Measurements from ENCODE around the gene DNAH10. TPM values are rescaled to one million over a fixed set of nuclear protein-coding genes. Genes with fewer than 3 reads are reported as not detected.

The DNAH10 gene
- total RNA-seq, 1 donor from 2014 or later, result 0.17 TPM

- no peak overlapping the region for H3K4me3 ChIP-seq (ENCODE audit: low read depth, low read length)
- TF ChIP-seq CTCF (conservative IDR thresholded peaks at IDR 0.05; ENCODE audit: low read depth, low read length), result no peak
- DNase-seq (ENCODE audit: low read depth), result no peak
These were observed 150.6 kb downstream of the DNAH10 start for GRCh38 chr12:123912415-123913380.

GRCh38 chr12:123914726-123915333, 152.7 kb downstream of the DNAH10 start:
- DNase-seq (ENCODE audit: low read depth), result no peak
- no peak overlapping the region for H3K4me3 ChIP-seq (ENCODE audit: low read depth, low read length)
- TF ChIP-seq CTCF (conservative IDR thresholded peaks at IDR 0.05; ENCODE audit: low read depth, low read length), result no peak

GRCh38 chr12:123916729-123917128, 154.6 kb downstream of the DNAH10 start:
- no peak for DNase-seq (ENCODE audit: low read depth)
- TF ChIP-seq CTCF (conservative IDR thresholded peaks at IDR 0.05; ENCODE audit: low read depth, low read length), result no peak
- no peak overlapping the region for H3K4me3 ChIP-seq (ENCODE audit: low read depth, low read length)

- no peak for DNase-seq (ENCODE audit: low read depth)
- no peak overlapping the region for H3K4me3 ChIP-seq (ENCODE audit: low read depth, low read length)
- TF ChIP-seq CTCF (conservative IDR thresholded peaks at IDR 0.05; ENCODE audit: low read depth, low read length), result no peak
These were observed 155.3 kb downstream of the DNAH10 start for GRCh38 chr12:123917337-123917850.

GRCh38 chr12:123919980-123920360, 157.9 kb downstream of the DNAH10 start:
- H3K4me3 ChIP-seq (ENCODE audit: low read depth, low read length), result no peak overlapping the region
- no peak for DNase-seq (ENCODE audit: low read depth)
- TF ChIP-seq CTCF (conservative IDR thresholded peaks at IDR 0.05; ENCODE audit: low read depth, low read length), result no peak

GRCh38 chr12:123923038-123923437, 160.9 kb downstream of the DNAH10 start:
- TF ChIP-seq CTCF (conservative IDR thresholded peaks at IDR 0.05; ENCODE audit: low read depth, low read length), result no peak
- H3K4me3 ChIP-seq (ENCODE audit: low read depth, low read length), result no peak overlapping the region
- no peak for DNase-seq (ENCODE audit: low read depth)

Measured in epithelial cell of proximal tubule (primary cell).